Gastroesophageal sphincter (tissue), 3 donors: Measurements from ENCODE around the gene MRPS11.

ENCODE experiments used
- EP300 ChIP-seq: sonication (generic); formaldehyde crosslinking; IDR thresholded peaks from one replicate; pipeline ENCODE4 v1.6.1; 2017; ENCODE audit warnings: antibody characterized with exemption, mild to moderate bottlenecking
- POLR2AphosphoS5 ChIP-seq: sonication (generic); formaldehyde crosslinking; IDR thresholded peaks from one replicate; pipeline ENCODE4 v1.6.1; 2017; ENCODE audit warnings: antibody characterized with exemption
- TF ChIP-seq, protein P1 (sequence below), 4 experiments: fragments of 200-600 bp in 2 of 4; fragments of 450-650 bp in 2 of 4; sonication (generic) in 1 of 4; IDR thresholded peaks; one replicate each; pipeline ENCODE4 v1.5.1; 2017 to 2019; ENCODE audit warnings: antibody characterized with exemption in 4 of 4, mild to moderate bottlenecking in 2 of 4, moderate library complexity in 2 of 4

DNA sequence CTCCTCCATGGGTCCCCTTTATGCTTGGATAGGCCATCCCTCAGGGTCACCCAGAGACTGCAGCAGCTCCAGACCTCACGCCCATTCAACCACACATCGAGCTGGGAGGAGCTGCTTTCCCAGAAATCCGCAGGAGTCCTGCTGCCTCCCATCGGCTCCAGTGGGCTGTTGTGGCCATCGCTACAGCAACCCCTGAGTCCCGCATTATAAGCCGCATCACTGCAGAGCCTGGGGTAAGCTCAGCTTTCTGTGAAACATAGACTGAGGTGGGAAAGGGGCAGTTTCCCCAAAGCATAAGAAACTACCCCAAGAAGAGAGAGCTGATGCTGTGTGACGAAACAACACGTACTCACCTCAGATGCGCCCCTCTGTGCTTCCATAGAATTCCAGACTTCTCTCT lies 36.1 kb upstream of the MRPS11 start:
- TF ChIP-seq, protein P1, sequence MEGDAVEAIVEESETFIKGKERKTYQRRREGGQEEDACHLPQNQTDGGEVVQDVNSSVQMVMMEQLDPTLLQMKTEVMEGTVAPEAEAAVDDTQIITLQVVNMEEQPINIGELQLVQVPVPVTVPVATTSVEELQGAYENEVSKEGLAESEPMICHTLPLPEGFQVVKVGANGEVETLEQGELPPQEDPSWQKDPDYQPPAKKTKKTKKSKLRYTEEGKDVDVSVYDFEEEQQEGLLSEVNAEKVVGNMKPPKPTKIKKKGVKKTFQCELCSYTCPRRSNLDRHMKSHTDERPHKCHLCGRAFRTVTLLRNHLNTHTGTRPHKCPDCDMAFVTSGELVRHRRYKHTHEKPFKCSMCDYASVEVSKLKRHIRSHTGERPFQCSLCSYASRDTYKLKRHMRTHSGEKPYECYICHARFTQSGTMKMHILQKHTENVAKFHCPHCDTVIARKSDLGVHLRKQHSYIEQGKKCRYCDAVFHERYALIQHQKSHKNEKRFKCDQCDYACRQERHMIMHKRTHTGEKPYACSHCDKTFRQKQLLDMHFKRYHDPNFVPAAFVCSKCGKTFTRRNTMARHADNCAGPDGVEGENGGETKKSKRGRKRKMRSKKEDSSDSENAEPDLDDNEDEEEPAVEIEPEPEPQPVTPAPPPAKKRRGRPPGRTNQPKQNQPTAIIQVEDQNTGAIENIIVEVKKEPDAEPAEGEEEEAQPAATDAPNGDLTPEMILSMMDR (IDR thresholded peaks at IDR 0.05): no peak
- TF ChIP-seq EP300 (no peak), POLR2AphosphoS5 (no peak)
